GM18867 (cell line): ENCODE results near the gene RASSF3.
"Not testable (repeated sequence)": the region's sequence is repeated elsewhere in the genome, so short reads cannot be mapped to it uniquely, and the experiment has no call there.

Experiments
- ATAC-seq: cut with Tn5 transposase; IDR thresholded peaks from one replicate; pipeline ENCODE4 v1.9.1; 2021; ENCODE audit warnings: mild to moderate bottlenecking, moderate library complexity; ENCODE audit not compliant: unreplicated experiment

Gene RASSF3, protein sequence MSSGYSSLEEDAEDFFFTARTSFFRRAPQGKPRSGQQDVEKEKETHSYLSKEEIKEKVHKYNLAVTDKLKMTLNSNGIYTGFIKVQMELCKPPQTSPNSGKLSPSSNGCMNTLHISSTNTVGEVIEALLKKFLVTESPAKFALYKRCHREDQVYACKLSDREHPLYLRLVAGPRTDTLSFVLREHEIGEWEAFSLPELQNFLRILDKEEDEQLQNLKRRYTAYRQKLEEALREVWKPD

GRCh38 chr12:64610079-64610659, at the start of gene RASSF3:
RASSF3 (plus strand) TSS chr12:64610495; CDS start chr12:64610633, 138 bp downstream.
- peak; percentile 59 for ATAC-seq

DNA sequence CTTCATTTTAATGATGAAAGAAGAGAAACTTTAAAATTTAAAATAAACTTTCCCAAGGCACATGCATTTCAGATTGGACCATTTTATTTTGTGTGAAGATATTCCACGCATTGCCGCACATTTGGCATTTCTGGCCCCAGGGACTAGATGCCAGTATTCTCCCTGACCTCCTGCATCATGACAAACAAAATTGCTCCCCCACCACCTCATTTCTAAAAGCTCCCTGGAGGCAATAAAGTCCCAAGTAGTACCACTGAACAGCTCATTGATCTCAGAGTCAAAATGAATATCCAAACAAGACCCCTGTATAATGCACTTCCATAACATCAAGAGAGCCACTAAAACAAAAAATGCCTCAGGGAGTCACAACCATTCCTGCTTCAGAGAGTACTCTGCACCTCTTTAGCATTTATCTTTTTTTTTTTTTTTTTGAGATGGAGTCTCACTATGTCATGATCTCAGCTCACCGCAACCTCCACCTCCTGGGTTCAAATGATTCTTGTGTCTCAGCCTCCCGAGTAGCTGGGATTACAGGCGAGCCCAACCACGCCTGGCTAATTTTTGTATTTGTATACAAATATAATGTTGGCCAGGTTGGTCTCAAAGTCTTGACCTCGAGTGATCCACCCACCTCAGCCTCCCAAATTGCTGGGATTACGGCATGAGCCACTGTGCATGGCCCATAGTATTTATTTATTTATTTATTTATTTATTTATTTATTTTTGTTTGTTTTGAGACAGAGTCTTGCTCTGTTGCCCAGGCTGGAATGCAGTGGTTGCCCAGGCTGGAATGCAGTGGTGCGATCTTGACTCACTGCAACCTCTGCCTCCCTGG, 48.8 kb upstream of the RASSF3 start:
- no peak for ATAC-seq

DNA sequence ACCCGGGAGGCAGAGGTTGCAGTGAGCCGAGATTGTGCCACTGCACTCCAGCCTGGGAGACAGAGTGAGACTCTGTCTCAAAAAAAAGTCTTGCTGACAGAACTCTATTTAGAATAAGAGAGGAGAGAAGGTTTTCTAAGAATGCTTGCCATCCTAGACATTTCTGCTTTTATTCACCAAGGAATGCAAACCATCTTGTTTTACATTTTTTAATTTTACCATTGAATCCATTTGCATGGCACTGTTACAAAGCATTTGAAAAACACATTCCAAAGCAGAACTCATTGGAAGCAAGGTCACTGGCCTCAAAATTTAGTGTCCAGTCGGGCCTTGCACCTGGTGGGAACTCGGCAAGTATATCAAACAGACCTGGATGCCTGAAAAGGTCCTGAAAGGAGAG, 44.2 kb upstream of the RASSF3 start:
- no peak for ATAC-seq

GRCh38 chr12:64566831-64567517, 43.3 kb upstream of the RASSF3 start:
- no peak for ATAC-seq

GRCh38 chr12:64567570-64567969, 42.7 kb upstream of the RASSF3 start:
- no peak for ATAC-seq

- ATAC-seq: no peak
Observed at GRCh38 chr12:64568298-64568697, 42.0 kb upstream of the RASSF3 start.

GRCh38 chr12:64569923-64570691, 40.2 kb upstream of the RASSF3 start:
- no peak for ATAC-seq

GRCh38 chr12:64571411-64571810, 38.9 kb upstream of the RASSF3 start:
- ATAC-seq: no peak

DNA sequence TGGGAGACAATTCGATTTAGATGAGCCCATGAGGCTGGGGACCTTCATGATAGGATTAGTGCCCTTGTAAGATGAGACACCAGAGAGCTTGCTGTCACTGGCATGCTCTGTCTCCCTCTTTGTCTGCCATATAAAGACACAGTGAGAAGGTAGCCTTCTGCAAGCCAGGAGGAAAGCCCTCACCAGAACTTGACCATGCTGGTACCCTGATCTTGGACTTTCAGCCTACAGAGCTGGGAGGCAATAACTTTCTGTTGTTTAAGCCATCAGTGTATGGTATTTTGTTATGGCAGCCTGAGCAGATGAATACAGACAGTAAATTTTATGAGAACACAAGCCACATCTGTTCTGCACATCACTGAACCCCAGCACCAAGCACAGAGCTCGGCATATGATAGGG, 38.1 kb upstream of the RASSF3 start:
- no peak for ATAC-seq

DNA sequence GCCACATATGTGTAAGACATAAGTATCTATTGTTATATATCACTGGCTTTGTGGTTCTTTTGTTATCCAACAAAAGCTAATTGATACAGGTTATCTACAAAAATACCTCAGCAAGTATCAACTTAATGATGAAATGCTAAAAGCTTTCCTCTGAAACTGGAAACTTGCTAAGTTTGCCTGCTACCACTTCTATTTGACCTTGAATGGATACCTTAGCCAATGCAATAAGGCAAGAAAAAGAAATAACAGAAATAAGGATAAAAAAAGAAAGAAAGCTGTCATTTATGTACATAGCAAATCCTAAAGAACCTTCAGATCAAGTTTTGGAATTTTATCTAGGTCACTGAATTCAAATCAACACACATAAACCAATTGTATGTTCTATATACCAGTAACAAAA, 35.5 kb upstream of the RASSF3 start:
- ATAC-seq: no peak

- no peak for ATAC-seq
Observed at GRCh38 chr12:64577046-64577445, 33.2 kb upstream of the RASSF3 start.

DNA sequence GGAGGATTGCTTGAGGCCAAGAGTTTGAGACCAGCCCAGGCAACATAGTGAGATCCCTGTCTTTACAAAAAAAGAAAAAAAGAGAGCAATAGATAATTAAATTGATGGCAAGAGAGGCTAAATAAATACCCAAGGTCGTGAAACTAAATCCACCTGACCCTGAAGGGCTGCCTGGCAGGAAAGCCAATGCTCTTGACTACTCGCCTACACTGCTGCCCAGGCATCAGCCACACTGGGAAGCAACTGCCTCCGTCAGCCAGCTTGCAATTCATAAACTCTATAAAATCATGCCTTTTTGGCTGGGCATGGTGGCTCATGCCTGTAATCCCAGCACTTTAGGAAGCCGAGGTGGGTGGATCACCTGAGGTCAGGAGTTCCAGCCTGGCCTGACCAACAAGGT, 31.7 kb upstream of the RASSF3 start:
- ATAC-seq: no peak

- no peak for ATAC-seq
Observed at GRCh38 chr12:64580681-64581080, 29.6 kb upstream of the RASSF3 start.

GRCh38 chr12:64582114-64582513, 28.2 kb upstream of the RASSF3 start:
- ATAC-seq: no peak

DNA sequence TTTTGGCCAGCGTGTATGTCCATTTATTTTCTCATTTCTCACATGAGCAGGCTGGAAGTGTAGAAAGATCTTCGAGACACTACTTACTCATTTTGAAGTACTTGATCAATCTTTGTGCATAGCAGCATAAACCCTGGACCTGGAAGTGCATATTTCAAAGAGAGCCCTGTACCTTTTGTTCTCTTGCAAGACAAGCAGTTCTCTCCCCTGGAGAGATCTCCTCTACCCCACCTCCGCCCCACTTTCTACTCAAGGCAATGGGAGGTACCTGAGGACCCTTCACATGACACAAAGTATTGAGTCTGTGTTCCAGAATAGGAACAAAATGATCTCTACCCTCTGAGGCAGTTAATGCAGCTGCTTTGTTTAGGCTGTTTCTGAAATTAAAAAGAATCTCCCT, 27.4 kb upstream of the RASSF3 start:
- ATAC-seq: no peak

GRCh38 chr12:64583395-64583770, 26.9 kb upstream of the RASSF3 start:
- ATAC-seq: not testable (repeated sequence)

GRCh38 chr12:64583771-64584421, 26.4 kb upstream of the RASSF3 start:
- no peak for ATAC-seq

DNA sequence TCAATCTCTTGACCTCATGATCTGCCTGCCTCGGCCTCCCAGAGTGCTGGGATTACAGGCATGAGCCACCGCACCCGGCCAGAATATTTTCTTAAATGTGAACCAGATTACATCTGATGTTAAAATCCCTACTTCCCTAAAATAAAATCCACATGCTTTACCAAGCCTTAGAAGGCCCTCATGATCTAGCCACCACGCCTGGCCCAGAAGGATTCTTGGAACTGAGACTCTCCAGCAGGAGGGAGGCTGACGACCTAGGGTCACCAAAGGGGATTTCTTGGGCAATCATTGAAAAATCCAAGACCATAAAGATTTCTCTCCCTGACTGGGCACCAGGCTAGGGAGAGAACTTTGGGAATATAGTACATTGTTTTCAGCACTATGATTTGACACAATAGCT, 25.2 kb upstream of the RASSF3 start:
- ATAC-seq: no peak

DNA sequence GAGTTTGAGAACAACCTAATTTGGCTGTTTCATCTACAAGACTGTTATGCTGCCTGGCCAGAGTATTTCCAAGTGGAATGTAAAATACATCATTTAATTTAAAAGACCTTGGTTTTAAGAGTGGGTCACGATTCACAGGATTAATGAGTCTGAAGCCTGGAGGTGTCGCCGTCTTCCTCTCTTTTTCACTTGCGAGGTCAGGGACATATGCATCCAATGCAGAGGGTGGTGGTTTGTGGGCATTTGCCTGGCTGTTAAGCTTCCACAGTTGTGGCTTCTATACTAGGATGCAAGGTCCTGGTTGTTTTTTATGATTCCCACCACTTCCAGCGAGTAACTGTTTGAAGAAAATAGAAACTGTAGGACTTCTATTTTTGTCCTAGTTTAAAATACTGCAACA, 22.8 kb upstream of the RASSF3 start:
- no peak for ATAC-seq

DNA sequence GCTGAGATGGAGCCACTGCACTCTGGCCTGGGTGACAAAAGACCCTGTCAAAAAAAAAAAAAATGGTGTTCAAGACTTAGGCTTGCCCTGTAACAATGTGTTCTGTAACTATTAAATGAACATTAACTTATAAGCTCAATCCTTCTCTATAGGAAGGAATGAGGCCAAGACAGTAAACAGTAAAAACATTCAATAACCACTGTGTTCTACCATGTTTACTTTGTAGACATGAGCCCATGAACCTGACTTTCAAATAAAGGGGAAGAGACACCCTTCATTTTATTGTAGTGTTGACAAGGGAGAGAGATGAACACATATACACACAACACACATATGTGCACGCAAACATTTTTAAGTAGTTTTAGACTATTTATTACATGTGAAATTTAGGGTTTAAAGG, 20.1 kb upstream of the RASSF3 start:
- ATAC-seq: no peak
